Epidermal melanocyte (primary cell): ENCODE measurements around the gene DAGLB.
"Not testable (repeated sequence)": the region's sequence is repeated elsewhere in the genome, so short reads cannot be mapped to it uniquely, and the experiment has no call there.

ENCODE experiments used
- DNase-seq: peaks from one replicate; pipeline ENCODE4 v3.0.0; 2011; ENCODE audit warnings: low spot score; ENCODE audit not compliant: insufficient read length

DAGLB gene

GRCh38 chr7:6460990-6461584 lies 13.3 kb upstream of the DAGLB start:
- DNase-seq = peak; percentile 13

DNA sequence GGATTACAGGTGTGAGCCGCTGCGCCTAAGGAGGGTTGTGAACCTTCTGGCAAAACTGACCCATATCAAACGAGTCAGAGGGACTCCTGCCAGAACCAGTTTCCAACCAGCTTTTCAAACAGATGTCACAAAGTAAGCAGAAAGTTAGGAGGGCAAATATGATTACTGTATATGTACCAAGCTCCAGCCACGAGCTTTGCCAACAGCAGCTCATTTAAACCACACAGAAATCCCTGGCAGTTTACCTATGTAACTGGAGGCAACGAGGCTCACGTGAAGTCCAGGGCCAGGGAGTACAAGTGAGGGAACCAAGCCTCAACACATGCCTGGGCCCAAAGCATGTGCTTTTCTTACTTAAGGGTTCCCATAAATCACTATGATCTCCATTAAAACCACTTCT lies 12.5 kb upstream of the DAGLB start:
- DNase-seq = no peak

GRCh38 chr7:6458676-6459075 lies 10.9 kb upstream of the DAGLB start:
- DNase-seq = not testable (repeated sequence)

DNA sequence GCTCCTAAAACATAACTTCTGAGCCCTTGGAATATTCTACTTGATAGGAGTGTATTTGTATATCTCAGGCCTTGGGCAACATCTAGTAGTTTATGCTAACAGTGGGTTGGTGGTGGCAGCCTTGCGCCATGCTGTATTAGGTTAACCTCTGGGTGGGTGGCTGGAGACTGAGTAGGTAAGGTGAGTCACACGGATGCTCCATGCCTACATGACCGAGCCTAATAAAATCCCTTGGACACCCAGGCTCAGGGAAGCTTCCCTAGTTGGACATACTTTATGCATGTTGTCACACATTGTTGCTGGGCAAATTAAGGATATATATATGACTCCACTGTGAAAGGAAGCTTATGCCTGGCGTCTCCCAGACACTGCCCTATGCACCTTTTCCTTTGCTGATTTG lies 6.0 kb upstream of the DAGLB start:
- DNase-seq = no peak

DNA sequence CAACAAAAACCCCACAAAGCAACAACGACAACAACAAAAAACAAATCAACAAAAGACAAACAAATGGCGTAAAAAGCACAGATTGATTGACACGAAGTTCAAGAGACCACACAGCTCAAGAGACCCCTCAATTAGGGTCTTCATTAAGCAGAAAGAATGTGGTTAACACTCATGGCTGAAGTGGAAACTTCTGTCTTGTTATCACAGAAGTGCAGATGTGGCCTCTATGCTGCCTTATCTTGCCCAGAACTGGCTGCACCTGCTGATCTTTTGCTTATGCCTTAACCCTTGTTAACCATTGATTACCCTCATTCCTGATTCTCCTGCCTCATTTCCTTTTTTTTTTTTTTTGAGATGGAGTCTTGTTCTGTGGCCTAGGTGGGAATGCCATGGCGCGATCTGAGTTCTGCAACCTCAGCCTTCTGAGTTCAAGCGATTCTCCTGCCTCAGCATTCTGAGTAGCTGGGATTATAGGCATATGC lies 3.5 kb upstream of the DAGLB start:
- no peak for DNase-seq

- DNase-seq = not testable (repeated sequence)
These were observed 2.8 kb upstream of the DAGLB start for GRCh38 chr7:6450591-6450990.

DNA sequence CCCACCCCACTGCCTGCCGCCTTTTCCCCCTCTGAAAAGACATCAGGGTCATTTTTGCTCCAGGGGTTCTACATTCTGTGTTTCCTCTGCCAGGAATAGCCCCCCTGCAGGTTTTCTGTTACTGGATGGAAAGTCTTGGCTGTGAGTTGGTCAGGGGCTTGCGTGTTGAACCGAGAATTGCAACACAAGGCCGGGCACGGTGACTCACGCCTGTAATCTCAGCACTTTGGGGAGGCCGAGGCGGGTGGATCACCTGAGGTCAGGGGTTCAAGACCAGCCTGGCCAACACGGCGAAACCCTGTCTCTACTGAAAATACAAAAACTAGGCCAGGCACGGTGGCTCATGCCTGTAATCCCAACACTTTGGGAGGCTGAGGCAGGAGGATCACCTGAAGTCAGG lies 2.1 kb upstream of the DAGLB start:
- not testable (repeated sequence) for DNase-seq

GRCh38 chr7:6448943-6449543 lies 1.3 kb upstream of the DAGLB start:
- no peak for DNase-seq

GRCh38 chr7:6446838-6447580 lies 745 bp downstream of the DAGLB start:
- no peak for DNase-seq

- DNase-seq = no peak
These were observed 3.1 kb downstream of the DAGLB start for GRCh38 chr7:6444516-6445269.

GRCh38 chr7:6443372-6443941 lies 4.3 kb downstream of the DAGLB start:
- no peak for DNase-seq

GRCh38 chr7:6442114-6442513 lies 5.6 kb downstream of the DAGLB start:
- no peak for DNase-seq

- no peak for DNase-seq
These were observed 7.4 kb downstream of the DAGLB start for GRCh38 chr7:6440381-6440780.

DNA sequence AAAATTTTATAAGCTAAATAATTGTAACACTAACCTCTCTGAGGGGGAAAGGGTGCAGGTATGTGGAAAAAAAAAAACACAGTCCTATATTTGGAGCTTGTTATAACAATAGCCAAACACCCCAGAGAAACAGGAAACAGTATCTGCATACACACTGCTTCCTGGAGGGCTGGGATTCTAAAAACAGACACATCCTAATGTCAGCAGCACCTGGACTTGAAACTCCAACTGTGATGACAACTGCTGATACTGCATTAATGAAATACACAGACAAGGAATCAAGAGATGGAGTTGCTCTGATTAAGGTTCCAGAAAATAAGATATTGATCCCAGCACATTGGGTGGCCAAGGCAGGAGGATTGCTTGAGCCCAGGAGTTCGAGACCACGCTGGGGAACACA lies 9.3 kb downstream of the DAGLB start:
- DNase-seq = no peak

- no peak for DNase-seq
These were observed 10.5 kb downstream of the DAGLB start for GRCh38 chr7:6437251-6437650.

GRCh38 chr7:6436385-6436685 lies 11.4 kb downstream of the DAGLB start:
- peak; percentile 8 for DNase-seq

DNA sequence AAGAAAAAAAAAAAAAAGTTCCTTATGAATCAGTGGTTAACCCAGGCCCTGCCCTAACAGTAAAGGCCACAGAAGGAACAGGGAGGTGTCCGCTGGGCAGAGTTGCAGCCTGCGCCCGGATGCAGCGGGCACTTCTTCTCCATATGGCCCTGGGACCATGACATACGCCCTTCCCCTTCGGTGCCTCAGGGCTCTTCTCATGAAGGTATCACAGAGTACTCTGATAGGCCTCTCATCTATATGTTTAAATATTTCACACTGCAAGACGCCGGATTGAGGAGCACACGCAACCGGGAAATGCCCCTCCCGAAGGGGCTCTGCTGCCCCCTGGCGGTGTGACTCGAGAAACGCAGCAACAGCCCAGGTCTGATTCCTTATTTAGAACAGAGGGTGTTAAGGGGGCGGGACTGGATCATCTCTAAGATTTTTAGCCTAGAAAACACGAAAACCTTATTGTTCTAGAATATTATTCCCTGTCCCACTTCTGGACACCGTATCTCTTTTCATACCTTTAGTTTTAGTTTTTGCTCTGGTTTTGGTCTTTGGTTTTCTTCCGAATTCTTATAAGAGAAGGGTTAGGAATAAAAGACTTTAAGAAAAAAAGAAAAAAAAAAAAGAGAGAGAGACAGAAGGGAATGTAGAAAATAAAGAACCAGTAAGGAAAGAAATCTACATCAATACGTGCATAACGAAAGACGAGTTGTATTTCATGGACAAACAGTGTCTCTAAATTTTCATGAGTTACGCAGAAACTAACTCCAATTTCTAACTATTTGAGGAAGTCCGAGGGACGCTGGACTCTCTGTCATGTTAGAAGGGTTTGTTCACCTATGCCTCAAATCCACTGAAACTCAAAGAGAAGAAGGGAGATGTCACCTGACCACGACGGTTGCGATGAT lies 12.0 kb downstream of the DAGLB start:
- DNase-seq = peak; percentile 97

- peak; percentile 8 for DNase-seq
These were observed 13.8 kb downstream of the DAGLB start for GRCh38 chr7:6433784-6434615.

DNA sequence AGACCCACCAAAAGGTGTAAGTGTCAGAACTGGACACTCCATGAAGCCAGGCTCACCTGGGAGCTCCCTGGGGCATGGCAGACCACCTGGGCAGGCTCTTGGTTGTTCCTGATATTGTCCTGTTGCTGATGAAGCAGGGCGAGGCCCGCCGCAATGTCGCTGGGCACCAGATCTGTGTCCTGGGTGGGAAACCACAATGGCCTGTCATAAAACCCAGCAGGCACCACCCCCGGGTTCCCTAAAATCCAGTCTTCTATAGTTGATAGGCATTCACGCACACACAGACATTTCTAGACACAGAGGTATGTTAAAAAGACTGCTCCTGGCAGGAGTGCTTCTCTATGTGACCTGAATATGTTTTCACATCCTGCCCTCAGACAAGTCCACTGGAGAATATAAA lies 15.0 kb downstream of the DAGLB start:
- no peak for DNase-seq

- DNase-seq = peak; percentile 8
These were observed 16.8 kb downstream of the DAGLB start for GRCh38 chr7:6430974-6431373.
